NOMO-1 treated with dmso at 0.1 percent for 144 hours (cell line): Measurements from ENCODE around the gene TMEM245.

ENCODE experiments used
- DNase-seq: peaks from one replicate; lab custom pipeline; 2025; ENCODE audit not compliant: unreplicated experiment; lab: John Stamatoyannopoulos, UW

Gene TMEM245

DNA sequence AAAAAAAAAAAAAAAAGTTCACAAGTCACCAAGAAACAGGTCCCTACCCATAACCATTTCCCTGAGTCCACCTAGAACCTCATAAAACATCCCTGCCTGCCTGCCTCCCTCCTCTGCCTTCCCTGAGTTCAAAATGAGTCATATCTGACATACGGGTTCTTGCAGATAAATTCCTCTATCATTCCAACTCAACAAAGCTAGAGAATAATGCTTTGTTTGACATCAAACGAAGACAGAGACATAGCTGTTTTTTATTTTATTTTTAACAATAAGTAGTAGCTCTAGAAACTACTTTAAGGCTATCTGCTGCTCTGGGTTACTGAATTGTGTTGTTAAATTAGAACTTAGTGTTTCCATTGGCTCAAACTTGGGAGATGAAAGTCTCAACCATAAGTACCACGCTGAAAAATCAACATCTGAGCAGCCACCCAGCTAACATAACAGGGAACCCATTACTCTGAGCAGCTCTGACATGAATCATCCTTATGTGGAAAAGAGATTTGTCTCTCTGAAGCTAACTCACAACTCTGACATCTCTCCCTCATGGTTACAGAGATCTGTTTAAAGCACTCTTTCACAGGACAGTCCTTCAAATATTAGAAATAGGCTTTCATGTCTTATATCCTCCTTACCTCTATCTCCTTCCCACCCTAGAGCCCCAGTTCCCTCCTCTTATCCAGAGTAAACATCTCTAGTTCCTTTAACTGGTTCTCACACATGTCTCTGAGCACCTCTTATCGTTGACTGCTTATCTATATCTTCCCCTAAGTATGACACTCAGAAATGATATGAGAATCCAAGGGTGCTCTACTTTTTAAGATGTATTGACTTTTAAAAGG, 12.1 kb downstream of the TMEM245 start:
- DNase-seq = no peak

DNA sequence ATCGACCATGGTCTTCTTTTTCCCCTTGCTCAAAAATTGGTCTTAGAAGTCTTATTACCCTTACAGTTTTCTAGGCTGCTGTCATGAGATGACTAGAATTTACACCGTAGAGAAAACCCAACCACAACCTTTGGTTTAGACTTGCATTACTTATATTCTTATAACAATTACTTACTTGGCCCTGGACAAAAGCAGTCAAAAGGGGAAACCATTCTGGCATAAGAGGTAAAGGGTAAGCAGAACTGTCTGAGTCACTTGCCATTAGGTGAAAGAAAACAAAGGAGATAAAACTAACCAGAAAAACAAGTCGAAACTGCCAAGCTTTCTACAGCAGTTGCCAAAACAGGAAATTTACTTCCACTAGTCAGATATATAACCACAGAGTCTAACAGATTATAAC, 17.9 kb downstream of the TMEM245 start:
- no peak for DNase-seq

DNA sequence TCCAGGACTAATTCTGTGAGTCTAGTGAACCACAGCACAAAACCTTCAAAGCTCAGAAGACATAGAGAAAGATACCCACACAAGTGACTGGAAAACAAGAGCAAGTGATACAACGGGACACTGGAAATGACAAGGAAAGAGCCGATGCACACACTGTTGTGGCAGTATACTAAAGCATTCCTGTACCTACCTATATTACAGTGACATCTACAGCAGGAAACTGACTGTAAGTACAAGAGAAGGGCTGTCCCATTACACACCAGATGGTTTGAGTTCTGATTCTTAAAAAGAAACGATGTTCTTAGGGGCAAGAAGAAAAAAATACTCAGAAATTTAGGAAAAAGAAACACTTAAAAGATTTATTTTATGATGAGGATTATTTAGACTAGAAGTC, 18.5 kb downstream of the TMEM245 start:
- DNase-seq = no peak

DNA sequence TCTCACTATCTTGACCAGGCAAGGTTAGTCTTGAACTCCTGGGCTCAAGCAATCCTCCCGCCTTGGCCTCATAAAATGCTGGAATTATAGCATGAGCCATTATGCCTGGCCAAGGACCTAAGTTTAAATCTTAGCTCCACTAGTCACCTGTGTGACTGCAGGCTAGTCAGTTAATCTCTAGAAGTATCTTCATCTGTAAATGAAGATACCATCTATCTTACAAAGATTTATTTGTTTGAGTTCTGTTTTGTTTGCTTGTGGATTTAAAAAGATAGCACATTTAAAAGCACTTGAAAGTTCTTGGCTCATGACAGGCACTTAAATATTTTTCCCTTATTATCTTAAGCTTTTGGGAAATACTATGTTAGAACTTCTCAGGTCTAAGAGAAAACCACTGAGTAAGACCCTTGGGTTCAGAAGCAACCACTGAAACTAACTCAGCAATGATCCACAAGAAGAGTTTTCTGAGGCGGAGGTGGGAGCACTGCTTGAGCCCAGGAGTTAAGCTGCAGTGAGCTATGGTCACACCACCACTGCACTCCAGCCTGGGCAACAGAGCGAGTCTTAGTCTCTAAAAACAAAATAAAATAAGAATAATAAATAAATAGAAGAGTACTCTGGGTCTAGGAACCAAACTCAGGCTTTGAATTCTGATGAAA, 19.1 kb downstream of the TMEM245 start:
- DNase-seq = no peak

DNA sequence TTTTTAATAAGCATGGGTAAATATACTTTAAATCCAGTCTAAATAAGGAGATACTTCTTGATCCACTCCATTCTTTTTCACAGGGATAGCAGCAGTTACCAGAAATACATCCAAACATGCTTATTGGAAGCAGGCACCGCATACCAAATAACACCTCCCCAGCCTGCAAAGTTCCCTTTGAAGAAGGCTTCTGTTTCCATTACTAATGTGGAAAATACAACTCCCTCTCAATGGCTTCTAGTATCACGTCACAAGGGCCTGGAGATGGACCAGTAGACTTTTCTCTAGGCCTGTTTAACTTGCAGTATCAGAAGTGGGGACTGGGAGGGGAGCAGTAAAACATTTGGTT, 20.8 kb downstream of the TMEM245 start:
- DNase-seq = no peak

DNA sequence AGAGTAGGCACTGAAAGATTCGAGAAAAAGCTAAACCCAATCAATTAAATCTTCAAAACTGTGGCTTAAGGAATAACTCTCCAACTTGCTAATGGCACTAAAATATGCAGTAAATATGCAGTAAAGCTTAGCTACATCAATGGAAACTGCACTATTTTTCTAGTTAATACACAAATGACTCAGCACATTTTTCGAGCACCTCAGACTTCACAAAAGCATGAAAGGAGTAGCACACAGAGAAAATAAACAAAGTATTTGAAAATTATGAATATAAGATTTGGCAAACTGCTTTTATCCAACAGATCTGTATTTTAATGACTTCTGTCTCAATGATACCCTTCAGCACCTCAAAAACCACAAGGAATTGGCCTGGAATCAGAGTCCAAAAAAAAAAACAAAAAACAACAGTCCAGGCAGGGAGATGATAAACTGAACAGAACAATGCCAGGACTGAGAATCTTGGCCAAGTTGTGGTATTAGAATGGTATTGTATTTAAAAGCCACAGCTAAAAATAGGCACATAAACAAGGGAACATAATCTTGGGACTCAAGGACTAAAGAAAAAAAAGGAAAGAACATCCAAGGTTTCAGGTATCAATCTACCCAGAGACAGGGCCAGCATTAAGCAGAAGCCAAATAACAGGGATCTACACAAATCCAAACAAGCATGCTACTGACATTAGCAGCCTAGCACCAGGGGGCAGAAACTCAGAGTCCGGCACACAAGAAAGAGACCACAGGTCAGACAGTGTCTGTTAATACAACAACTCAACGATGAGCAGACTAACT, 21.4 kb downstream of the TMEM245 start:
- no peak for DNase-seq

DNA sequence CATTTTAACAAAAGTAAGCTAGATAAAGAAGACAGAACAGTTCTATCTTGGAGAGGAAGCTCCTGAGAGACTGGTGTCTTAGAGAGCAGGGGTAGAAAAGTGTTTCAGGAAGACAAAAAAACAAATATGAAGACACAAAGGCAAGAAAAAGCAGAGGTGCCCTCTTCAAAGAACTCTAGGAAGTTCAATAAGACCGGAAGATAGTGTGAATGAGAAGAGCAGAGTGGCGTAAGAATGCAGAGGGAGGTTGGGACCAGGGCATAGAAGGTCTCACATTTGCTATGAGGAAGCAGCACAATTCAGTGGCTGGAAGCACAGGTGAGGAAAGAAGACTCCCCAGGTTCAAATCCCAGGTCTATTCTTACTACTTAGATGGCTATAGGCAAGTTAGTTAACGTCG, 22.6 kb downstream of the TMEM245 start:
- no peak for DNase-seq

DNA sequence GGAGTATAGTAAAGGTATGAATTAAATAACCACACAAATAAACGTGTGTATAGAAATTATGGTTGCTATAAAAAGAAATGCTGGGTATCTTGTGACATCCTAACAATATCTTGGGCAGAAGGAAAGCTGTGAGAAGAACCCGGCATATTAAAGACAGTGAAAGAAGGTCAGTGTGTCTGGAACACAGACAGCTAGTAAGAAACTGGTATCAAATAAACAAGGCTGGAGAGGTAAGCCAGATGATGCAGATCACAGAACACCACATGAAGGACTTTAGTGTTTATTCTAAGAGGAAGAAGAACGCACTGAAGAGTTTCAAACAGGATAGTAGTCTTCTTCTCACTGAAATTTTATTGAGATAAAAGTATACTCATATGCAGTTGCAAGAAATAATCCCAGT, 24.4 kb downstream of the TMEM245 start:
- no peak for DNase-seq

DNA sequence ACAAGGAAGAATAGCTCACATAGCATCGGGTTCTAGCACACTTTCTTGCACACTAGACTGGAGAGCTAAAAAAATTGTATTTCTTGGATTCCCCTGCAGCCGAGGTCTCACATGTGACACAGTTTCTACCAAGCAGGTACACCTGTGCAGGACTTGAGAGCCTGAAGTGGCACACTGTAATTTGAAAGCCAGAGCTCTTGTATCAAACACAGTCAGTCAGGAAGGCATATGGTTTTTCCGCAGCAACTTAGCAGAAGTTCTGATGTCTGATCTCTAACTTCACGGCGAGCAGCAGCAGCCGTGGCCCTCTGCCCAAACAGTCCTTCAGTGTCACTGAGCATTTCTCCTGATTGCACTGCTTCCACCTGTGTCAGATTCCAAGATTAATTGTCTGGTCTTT, 25.5 kb downstream of the TMEM245 start:
- DNase-seq = no peak

DNA sequence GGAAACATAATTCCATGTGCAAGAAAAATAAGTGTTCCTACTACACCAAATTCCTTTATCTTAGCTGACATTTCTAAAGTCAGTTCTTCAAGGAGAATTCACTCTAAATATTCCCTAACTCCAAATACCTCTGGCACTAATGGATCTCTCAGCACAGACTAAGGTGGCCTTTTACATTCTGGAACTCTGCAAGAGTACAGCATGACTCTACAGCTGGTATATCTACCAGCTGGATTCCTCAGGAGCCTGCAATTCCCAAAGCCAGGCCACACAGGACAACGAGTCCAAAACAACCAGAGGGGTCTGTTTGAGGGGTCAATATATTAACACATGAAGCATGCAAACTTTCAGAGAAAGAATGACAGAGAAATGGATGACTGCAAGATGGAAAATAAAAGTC, 27.2 kb downstream of the TMEM245 start:
- no peak for DNase-seq

DNA sequence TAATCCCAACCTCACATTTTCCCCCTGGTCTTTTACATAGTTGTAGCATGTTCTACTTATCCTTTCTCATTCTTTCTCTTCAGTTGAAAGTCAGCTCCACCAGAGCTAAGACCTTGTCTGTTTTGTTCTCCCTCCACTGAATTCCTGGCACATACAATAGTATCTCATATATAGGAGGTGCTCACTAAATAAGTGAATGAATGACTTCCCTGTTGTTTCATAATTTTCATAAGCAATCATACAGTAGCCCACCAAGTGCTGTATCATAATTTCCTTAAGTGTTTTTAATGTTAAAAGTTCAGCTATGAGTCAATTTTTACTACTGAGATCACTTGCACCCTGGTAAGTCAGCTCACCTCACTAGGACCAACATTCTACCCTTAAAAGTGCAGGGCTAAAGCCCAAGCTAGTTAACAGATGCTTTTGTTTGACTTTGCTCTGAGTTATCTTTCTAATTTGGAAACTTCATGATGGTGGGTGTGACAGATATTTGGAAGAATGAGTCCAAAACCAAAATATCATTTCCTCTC, 27.6 kb downstream of the TMEM245 start:
- no peak for DNase-seq

DNA sequence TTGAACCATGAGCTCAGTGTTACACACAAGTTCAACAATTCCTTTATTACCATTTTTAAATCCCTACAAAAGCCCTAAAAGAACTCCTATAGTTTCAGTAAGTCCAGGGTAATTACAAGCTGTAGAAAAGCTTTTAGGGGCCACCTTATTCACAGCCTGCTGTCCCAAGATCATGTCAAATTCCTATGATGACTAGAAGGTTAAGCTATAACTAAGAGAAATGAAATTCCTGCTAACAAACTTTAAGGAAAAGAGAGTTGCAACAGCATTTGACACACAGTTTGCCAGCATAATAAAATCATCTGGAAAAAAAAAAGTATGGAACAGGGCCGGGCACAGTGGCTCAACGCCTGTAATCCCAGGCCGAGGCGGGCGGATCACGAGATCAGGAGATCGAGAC, 31.5 kb downstream of the TMEM245 start:
- no peak for DNase-seq

DNA sequence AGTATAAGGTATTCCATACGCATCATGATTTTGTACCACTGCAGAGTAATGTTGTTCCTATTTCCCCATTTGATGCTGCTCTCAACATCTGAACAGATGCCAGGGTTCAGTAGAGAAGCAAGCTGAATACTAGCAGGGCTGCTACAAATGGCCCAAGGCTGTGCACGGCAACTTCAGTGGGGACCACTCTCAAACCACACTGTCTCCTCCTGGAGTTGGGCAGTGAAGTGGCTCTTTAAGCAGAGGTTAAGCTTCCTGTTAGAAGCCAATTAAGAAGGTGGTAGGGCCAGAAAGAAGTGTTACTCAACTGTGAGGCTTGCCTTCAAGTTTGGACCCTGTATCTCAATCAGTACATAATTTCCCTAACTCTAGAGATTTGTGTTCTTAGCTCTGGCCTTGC, 32.0 kb downstream of the TMEM245 start:
- DNase-seq = no peak

DNA sequence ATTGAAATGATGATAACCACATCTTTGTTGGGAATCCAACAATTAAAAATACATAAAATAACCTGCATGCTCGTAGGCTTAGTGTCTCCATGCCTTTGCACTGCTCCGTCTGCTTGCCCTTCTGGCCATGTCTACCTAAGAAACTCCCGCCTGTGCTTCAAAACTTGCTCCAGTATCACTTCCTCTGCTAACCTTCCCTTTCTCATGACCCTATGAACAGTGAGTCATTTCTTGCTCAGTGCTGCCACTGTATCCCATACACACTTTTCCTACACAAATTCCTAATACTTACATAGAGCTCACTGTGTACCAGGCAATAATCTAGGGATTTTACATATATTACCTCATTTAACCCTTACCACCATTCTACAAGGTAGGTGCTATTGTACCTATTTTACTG, 33.5 kb downstream of the TMEM245 start:
- DNase-seq = peak; percentile 51

DNA sequence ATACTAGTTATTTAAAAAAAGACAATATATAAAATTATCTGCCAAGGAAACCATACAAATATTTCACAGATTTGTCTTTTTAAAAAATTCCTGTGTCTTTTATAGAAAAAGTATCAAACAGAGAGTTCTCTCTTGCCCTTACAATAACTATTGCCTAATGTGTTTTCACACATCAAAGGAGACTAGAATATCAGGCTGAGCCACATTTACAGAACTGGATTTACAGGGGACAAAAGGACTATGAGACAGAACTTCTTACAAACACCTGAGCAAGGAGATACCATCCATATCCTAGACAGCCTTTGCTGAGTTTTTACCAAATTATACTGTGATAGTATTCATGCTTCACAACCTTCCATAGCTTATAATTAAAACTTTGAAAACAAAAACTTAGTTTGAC, 34.2 kb downstream of the TMEM245 start:
- DNase-seq = no peak

DNA sequence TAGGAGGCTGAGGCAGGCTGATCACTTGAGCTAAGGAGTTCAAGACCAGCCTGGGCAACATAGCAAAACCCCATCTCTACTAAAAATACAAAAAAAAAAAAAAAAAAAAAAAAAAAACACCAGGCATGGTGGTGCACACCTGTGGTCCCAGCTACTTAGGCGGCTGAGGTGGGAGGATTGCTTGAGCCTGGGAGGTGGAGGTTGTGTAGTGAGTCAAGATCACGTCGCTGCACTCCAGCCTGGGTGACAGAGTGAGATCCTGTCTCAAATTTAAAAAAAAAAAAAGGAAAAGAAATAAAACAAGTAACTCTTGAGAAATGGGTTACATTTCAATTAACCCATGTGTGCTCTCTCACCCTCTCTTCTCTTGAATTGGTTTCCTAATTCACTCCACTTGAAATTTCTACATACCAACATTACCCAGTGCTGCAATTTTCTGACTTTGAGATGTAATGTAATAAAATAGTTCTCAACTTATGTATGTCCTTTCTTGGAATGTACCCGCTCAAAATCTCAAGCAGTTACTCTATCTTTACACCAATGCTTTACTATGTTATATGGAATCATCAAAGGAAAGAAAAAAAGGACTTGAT, 35.8 kb downstream of the TMEM245 start:
- DNase-seq = no peak

DNA sequence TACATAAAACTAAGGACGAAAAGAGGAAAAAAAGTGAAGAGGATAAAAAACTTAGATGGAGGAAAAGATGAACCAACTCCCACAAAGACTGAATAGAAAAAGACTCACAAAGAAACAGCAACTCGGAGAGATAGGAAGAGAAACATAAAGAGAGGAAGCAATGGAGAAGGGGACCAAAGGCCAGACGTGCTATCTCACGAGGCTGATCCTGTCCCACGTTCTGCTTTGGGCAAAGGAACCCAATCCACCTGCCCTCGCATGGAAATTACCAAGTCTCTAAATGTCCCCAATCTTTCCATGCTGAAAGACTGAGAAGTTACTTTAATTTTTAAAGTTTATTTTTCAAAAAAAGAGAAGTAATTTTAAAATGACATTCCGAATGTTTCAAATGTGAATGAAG, 36.6 kb downstream of the TMEM245 start:
- DNase-seq = no peak

DNA sequence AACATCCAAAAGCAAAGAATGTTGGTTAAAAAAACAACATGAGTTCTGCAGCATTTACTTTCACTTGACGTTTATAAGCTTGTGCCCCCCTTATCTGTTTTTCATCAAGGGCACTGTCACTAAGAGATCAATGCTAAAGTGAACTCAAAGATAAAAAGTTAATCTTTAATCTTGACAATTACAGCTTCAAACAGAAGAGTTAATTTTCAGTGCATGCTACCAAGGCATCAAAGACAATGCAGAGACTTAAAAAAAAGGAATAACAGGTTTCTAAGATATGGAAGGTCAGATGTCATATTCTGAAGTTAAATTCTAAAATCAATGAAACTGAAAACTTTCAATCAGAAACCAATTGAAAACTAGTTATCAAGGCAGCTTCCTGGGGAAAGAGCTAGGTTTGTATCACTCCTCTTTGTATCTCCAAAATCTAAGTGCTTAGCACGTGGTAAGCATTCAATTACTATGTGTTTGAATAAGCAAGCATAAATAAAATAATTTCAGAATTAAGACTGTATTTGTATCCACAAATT, 37.6 kb downstream of the TMEM245 start:
- no peak for DNase-seq

DNA sequence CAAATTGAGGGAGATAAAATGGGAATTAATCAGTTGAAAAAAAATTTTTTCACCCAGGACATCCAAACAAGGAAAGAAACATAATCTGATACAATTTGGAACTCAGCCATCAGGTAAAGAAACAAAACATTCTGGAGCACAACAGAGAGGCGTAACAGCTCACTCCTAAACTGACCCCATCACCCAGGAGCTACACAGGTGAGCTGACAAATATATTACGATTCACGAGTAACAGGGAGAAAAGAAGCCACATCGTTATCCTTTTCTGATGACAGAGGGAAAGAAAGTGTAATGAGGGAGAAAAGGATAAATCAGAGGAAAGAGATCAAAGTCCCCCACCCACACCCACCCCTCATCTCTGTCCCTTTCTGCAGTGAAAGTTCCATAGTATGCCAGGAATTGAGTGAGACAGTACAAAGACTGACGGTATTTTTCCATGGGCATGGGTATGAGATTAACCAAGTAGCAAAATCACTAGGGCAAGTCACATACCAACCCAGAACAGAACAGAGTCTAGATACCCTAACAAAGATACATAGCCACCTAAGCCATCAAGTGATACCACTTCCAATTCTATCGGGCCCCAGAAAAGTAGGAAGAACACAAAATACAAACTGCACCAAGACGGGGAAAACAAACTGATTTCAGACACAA, 45.4 kb downstream of the TMEM245 start:
- DNase-seq = no peak

DNA sequence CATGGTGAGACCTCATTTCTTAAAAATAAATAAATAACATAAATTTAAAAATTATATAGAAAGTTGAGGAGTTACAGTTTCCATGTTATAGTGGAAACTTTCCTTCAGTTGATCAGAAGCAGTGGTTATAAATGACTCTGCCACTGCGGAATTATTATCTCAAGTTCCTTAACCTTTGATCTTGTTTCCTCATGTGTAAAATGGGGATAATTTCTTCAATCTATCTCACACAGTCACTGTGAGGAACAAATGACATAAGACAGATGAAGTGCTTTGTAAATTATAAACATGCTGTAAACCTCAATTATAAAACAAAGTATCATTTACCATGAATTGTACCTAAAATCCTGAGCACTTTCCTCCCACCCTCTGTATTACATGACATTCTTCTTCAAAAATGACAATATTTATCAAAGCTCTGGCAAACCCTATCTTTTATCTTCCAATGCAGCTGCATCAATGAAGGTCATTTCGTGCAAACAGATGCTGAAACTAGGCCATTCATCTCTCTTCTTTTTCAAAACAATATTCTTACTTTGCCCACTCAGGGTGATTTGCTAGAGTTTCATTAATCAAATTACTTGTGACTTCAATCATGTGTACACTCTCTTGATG, 46.8 kb downstream of the TMEM245 start:
- no peak for DNase-seq
